ENCODE measurements around the gene KIR2DL3.
"Not testable (repeated sequence)": the region's sequence is repeated elsewhere in the genome, so short reads cannot be mapped to it uniquely, and the experiment has no call there.

KIR2DL3 gene

GRCh38 chr19:54747614-54748322 lies 9.5 kb downstream of the KIR2DL3 start:
- H3K9me3 ChIP-seq (ENCODE audit: control insufficient read depth, low read length); H3K36me3 ChIP-seq (ENCODE audit: control insufficient read depth, insufficient read depth, low read length, severe bottlenecking); DNase-seq (ENCODE audit: low read depth); H3K9ac ChIP-seq (ENCODE audit: low read length); H3K4me3 ChIP-seq (ENCODE audit: low read length); H3K4me1 ChIP-seq (ENCODE audit: control insufficient read depth, insufficient read depth, low read length); H3K27me3 ChIP-seq (replicated peaks; ENCODE audit: control insufficient read depth, insufficient read depth, low read length): not testable (repeated sequence)

DNA sequence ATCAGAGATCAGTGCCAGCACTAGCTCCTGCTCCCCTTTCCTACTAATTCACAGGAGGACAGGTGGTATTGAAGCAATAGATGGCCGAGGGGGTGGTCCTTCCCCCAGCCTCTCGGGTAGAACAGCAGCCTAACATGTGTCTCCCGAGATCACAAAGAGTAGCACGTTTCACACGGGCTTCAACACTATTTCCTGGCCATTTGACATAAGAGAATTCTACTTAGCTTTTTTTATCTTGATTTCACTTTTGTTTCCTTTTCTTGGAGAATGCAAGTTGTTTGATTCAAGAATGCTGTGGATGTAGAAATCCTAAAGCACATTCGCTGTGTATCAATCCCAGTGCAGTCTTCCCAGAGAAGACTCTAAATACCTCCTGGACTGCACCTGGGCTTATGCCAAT lies 12.0 kb downstream of the KIR2DL3 start:
- not testable (repeated sequence) for H3K9me3 ChIP-seq (ENCODE audit: control insufficient read depth, low read length); H3K4me1 ChIP-seq (ENCODE audit: control insufficient read depth, insufficient read depth, low read length); H3K27me3 ChIP-seq (replicated peaks; ENCODE audit: control insufficient read depth, insufficient read depth, low read length); DNase-seq (ENCODE audit: low read depth); H3K4me3 ChIP-seq (ENCODE audit: low read length); H3K9ac ChIP-seq (ENCODE audit: low read length); H3K36me3 ChIP-seq (ENCODE audit: control insufficient read depth, insufficient read depth, low read length, severe bottlenecking)

- not testable (repeated sequence) for H3K27me3 ChIP-seq (replicated peaks; ENCODE audit: control insufficient read depth, insufficient read depth, low read length); H3K9ac ChIP-seq (ENCODE audit: low read length); H3K4me1 ChIP-seq (ENCODE audit: control insufficient read depth, insufficient read depth, low read length); DNase-seq (ENCODE audit: low read depth); H3K36me3 ChIP-seq (ENCODE audit: control insufficient read depth, insufficient read depth, low read length, severe bottlenecking); H3K9me3 ChIP-seq (ENCODE audit: control insufficient read depth, low read length); H3K4me3 ChIP-seq (ENCODE audit: low read length)
Measured at GRCh38 chr19:54756204-54757110, 18.1 kb downstream of the KIR2DL3 start.

DNA sequence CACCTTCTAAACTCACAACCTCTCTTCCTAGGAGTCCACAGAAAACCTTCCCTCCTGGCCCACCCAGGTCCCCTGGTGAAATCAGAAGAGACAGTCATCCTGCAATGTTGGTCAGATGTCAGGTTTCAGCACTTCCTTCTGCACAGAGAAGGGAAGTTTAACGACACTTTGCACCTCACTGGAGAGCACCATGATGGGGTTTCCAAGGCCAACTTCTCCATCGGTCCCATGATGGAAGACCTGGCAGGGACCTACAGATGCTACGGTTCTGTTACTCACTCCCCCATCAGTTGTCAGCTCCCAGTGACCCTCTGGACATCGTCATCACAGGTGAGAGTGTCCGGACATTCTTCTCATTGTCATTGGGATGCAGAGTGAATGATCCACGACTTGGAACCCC lies 20.3 kb downstream of the KIR2DL3 start:
- H3K4me3 ChIP-seq (ENCODE audit: low read length); H3K27me3 ChIP-seq (replicated peaks; ENCODE audit: control insufficient read depth, insufficient read depth, low read length); H3K4me1 ChIP-seq (ENCODE audit: control insufficient read depth, insufficient read depth, low read length); H3K9me3 ChIP-seq (ENCODE audit: control insufficient read depth, low read length); H3K9ac ChIP-seq (ENCODE audit: low read length); DNase-seq (ENCODE audit: low read depth); H3K36me3 ChIP-seq (ENCODE audit: control insufficient read depth, insufficient read depth, low read length, severe bottlenecking): not testable (repeated sequence)

GRCh38 chr19:54764219-54764618 lies 25.9 kb downstream of the KIR2DL3 start:
- H3K36me3 ChIP-seq (ENCODE audit: control insufficient read depth, insufficient read depth, low read length, severe bottlenecking); H3K9me3 ChIP-seq (ENCODE audit: control insufficient read depth, low read length); H3K9ac ChIP-seq (ENCODE audit: low read length); H3K4me3 ChIP-seq (ENCODE audit: low read length); H3K4me1 ChIP-seq (ENCODE audit: control insufficient read depth, insufficient read depth, low read length); H3K27me3 ChIP-seq (replicated peaks; ENCODE audit: control insufficient read depth, insufficient read depth, low read length); DNase-seq (ENCODE audit: low read depth): not testable (repeated sequence)

DNA sequence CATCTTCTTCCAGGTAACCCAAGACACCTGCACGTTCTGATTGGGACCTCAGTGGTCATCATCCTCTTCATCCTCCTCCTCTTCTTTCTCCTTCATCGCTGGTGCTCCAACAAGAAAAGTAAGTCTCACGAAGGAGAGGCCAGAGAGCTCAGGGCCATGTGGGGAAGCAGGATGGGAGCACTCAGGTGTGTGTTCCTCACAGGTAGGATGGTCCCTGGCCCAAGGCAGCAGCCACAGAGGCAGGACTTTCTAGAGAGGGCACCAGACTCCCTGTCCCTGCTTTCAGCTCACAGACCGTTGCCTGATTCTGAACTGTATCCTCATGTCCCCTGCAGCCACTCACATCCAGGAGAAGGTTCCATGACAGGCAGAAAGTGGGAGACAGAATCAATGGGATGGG lies 28.2 kb downstream of the KIR2DL3 start:
- DNase-seq (ENCODE audit: low read depth); H3K9ac ChIP-seq (ENCODE audit: low read length); H3K9me3 ChIP-seq (ENCODE audit: control insufficient read depth, low read length): not testable (repeated sequence)

DNA sequence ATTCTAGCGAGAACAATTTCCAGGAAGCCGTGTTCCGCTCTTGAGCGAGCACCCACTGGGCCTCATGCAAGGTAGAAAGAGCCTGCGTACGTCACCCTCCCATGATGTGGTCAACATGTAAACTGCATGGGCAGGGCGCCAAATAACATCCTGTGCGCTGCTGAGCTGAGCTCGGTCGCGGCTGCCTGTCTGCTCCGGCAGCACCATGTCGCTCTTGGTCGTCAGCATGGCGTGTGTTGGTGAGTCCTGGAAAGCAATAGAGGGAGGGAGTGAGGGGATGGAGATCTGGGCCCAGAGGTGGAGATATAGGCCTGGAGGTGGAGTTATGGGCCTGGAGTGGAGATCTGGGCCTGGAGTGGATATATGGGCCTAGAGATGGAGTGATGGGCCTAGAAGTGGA lies 31.3 kb downstream of the KIR2DL3 start, which contains the start of gene KIR2DL1:
Gene KIR2DL1, plus strand, starts transcription at position 148 of the 400 bp plus-strand sequence. Its CDS starts 58 bp downstream, at position 206.
- H3K27me3 ChIP-seq (replicated peaks; ENCODE audit: control insufficient read depth, insufficient read depth, low read length); H3K4me1 ChIP-seq (ENCODE audit: control insufficient read depth, insufficient read depth, low read length); H3K9ac ChIP-seq (ENCODE audit: low read length); H3K4me3 ChIP-seq (ENCODE audit: low read length); H3K36me3 ChIP-seq (ENCODE audit: control insufficient read depth, insufficient read depth, low read length, severe bottlenecking); H3K9me3 ChIP-seq (ENCODE audit: control insufficient read depth, low read length); DNase-seq (ENCODE audit: low read depth): not testable (repeated sequence)

More for the DNA sequence above, 28.2 kb downstream of the KIR2DL3 start:
- not testable (repeated sequence) for H3K4me3 ChIP-seq (ENCODE audit: low read length); H3K4me1 ChIP-seq (ENCODE audit: control insufficient read depth, insufficient read depth, low read length); H3K36me3 ChIP-seq (ENCODE audit: control insufficient read depth, insufficient read depth, low read length, severe bottlenecking); H3K27me3 ChIP-seq (replicated peaks; ENCODE audit: control insufficient read depth, insufficient read depth, low read length)

DNA sequence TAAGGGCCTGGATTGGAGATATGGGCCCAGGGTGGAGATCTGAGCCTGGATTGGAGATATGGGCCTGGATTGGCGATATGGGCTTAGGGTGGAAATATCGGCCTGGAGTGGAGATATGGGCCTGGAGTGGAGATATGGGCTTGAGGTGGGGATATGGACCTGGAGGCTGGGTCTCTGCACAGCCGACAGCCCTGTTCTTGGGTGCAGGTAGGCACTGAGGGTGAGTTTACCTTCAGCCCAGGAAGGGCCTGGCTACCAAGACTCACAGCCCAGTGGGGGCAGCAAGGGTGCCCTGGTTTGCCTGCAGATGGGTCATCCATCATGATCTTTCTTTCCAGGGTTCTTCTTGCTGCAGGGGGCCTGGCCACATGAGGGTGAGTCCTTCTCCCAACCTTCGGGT lies 32.2 kb downstream of the KIR2DL3 start:
- not testable (repeated sequence) for H3K27me3 ChIP-seq (replicated peaks; ENCODE audit: control insufficient read depth, insufficient read depth, low read length); H3K4me1 ChIP-seq (ENCODE audit: control insufficient read depth, insufficient read depth, low read length); H3K9me3 ChIP-seq (ENCODE audit: control insufficient read depth, low read length); H3K4me3 ChIP-seq (ENCODE audit: low read length); DNase-seq (ENCODE audit: low read depth); H3K36me3 ChIP-seq (ENCODE audit: control insufficient read depth, insufficient read depth, low read length, severe bottlenecking); H3K9ac ChIP-seq (ENCODE audit: low read length)

GRCh38 chr19:54771018-54771960 lies 33.0 kb downstream of the KIR2DL3 start:
- not testable (repeated sequence) for H3K36me3 ChIP-seq (ENCODE audit: control insufficient read depth, insufficient read depth, low read length, severe bottlenecking); H3K9ac ChIP-seq (ENCODE audit: low read length); DNase-seq (ENCODE audit: low read depth); H3K27me3 ChIP-seq (replicated peaks; ENCODE audit: control insufficient read depth, insufficient read depth, low read length); H3K4me1 ChIP-seq (ENCODE audit: control insufficient read depth, insufficient read depth, low read length); H3K9me3 ChIP-seq (ENCODE audit: control insufficient read depth, low read length); H3K4me3 ChIP-seq (ENCODE audit: low read length)

GRCh38 chr19:54772666-54773065 lies 34.4 kb downstream of the KIR2DL3 start:
- not testable (repeated sequence) for H3K4me1 ChIP-seq (ENCODE audit: control insufficient read depth, insufficient read depth, low read length); DNase-seq (ENCODE audit: low read depth); H3K27me3 ChIP-seq (replicated peaks; ENCODE audit: control insufficient read depth, insufficient read depth, low read length); H3K9me3 ChIP-seq (ENCODE audit: control insufficient read depth, low read length); H3K9ac ChIP-seq (ENCODE audit: low read length); H3K4me3 ChIP-seq (ENCODE audit: low read length); H3K36me3 ChIP-seq (ENCODE audit: control insufficient read depth, insufficient read depth, low read length, severe bottlenecking)
